ENCODE data around the gene MAIP1.

MAIP1 gene

GRCh38 chr2:199985625-199986207 is 30.3 kb downstream of the MAIP1 start:
- H3K36me3 ChIP-seq = no peaks in the 10 kb centered on the region
- peak; percentile 86 for DNase-seq
- H3K27me3 ChIP-seq (ENCODE audit: insufficient read depth, low read depth, severe bottlenecking) = no peaks in the 10 kb centered on the region
- H3K9me3 ChIP-seq (ENCODE audit: severe bottlenecking) = no peaks in the 10 kb centered on the region
- H3K27ac ChIP-seq = no peak overlapping the region
- TF ChIP-seq CTCF (IDR thresholded peaks at IDR 0.05; ENCODE audit: low read depth, low read length) = peak; percentile 88
- no peak overlapping the region for H3K4me3 ChIP-seq (ENCODE audit: low read depth, low read length)

- H3K27me3 ChIP-seq (ENCODE audit: insufficient read depth, low read depth, severe bottlenecking) = no peaks in the 10 kb centered on the region
- H3K9me3 ChIP-seq (ENCODE audit: severe bottlenecking) = no peaks in the 10 kb centered on the region
- H3K36me3 ChIP-seq = no peaks in the 10 kb centered on the region
- no peak for TF ChIP-seq CTCF (IDR thresholded peaks at IDR 0.05; ENCODE audit: low read depth, low read length)
- DNase-seq = no peak
- H3K4me3 ChIP-seq (ENCODE audit: low read depth, low read length) = no peak overlapping the region
- no peak overlapping the region for H3K27ac ChIP-seq
Observed at GRCh38 chr2:199987586-199987985, 32.2 kb downstream of the MAIP1 start.

GRCh38 chr2:199988151-199988550 is 32.8 kb downstream of the MAIP1 start:
- no peak for DNase-seq
- Histone ChIP-seq H3K36me3 (no peaks in the 10 kb centered on the region), H3K27ac (no peak overlapping the region), H3K27me3 (ENCODE audit: insufficient read depth, low read depth, severe bottlenecking) (no peaks in the 10 kb centered on the region), H3K9me3 (ENCODE audit: severe bottlenecking) (no peaks in the 10 kb centered on the region), H3K4me3 (ENCODE audit: low read depth, low read length) (no peak overlapping the region)
- no peak for TF ChIP-seq CTCF (IDR thresholded peaks at IDR 0.05; ENCODE audit: low read depth, low read length)

- DNase-seq = no peak
- TF ChIP-seq CTCF (IDR thresholded peaks at IDR 0.05; ENCODE audit: low read depth, low read length) = no peak
- no peak overlapping the region for H3K4me3 ChIP-seq (ENCODE audit: low read depth, low read length)
- H3K27ac ChIP-seq = no peak overlapping the region
- no peaks in the 10 kb centered on the region for H3K9me3 ChIP-seq (ENCODE audit: severe bottlenecking)
- H3K36me3 ChIP-seq = no peaks in the 10 kb centered on the region
- no peaks in the 10 kb centered on the region for H3K27me3 ChIP-seq (ENCODE audit: insufficient read depth, low read depth, severe bottlenecking)
Observed at GRCh38 chr2:199989822-199990221, 34.4 kb downstream of the MAIP1 start.

- no peak for TF ChIP-seq CTCF (IDR thresholded peaks at IDR 0.05; ENCODE audit: low read depth, low read length)
- no peak overlapping the region for H3K27ac ChIP-seq
- no peak overlapping the region for H3K4me3 ChIP-seq (ENCODE audit: low read depth, low read length)
- no peaks in the 10 kb centered on the region for H3K36me3 ChIP-seq
- no peak for DNase-seq
- H3K9me3 ChIP-seq (ENCODE audit: severe bottlenecking) = no peaks in the 10 kb centered on the region
- H3K27me3 ChIP-seq (ENCODE audit: insufficient read depth, low read depth, severe bottlenecking) = no peaks in the 10 kb centered on the region
Observed at GRCh38 chr2:199991691-199992090, 36.3 kb downstream of the MAIP1 start.

- TF ChIP-seq CTCF (IDR thresholded peaks at IDR 0.05; ENCODE audit: low read depth, low read length) = no peak
- no peaks in the 10 kb centered on the region for H3K9me3 ChIP-seq (ENCODE audit: severe bottlenecking)
- H3K36me3 ChIP-seq = no peaks in the 10 kb centered on the region
- no peak overlapping the region for H3K4me3 ChIP-seq (ENCODE audit: low read depth, low read length)
- no peak for DNase-seq
- no peaks in the 10 kb centered on the region for H3K27me3 ChIP-seq (ENCODE audit: insufficient read depth, low read depth, severe bottlenecking)
- no peak overlapping the region for H3K27ac ChIP-seq
Observed at GRCh38 chr2:199992296-199992695, 36.9 kb downstream of the MAIP1 start.
